ENCODE results near the gene NMNAT3.
"Not testable (repeated sequence)": the region's sequence is repeated elsewhere in the genome, so short reads cannot be mapped to it uniquely, and the experiment has no call there.

NMNAT3 gene

DNA sequence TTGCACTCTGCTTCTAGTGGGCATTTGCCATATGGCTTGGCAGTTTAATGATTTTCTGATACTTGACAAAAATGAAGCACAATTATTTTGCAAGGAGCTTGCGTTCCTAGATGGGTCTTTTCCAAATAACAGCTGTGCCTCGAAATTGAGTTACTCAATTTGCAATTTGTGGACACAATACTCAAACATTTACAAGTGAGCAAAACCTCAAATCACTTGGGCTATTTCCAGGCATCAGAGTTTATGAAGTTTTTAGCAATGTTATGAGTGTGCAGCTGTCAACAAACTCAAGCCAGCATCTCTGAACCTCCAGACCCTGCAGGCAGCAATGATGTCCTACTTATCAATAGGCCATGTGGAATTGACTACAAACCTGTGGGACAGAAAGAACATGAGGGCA, 41.3 kb downstream of the NMNAT3 start:
- no peak for DNase-seq (ENCODE audit: low read depth in 3 of 3)

DNA sequence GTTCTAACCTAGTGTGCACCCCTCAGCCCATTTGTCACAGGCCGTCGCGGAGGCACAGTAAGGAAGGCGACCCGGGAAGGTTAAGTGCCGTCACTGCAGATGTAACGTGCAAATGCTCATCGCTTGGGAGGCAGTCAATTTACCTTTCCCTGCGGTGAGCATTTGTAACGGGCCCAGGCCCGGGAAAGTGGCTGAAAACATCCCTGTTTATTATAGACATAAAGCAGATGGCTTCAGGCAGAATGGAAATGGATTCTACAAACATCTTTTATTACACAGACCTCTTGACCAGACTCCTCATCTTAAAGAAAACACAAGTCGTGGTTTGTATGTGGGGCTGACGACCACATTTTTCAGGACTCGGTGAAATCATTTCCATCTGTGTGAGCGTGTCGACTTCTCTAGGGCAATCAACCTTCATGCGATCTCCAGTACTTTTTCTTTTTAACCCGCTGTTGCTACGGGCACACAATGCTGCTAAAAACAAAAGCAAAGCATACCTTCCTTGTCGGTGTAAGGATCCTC, 43.6 kb downstream of the NMNAT3 start:
- no peak for DNase-seq (ENCODE audit: low read depth in 3 of 3)

DNA sequence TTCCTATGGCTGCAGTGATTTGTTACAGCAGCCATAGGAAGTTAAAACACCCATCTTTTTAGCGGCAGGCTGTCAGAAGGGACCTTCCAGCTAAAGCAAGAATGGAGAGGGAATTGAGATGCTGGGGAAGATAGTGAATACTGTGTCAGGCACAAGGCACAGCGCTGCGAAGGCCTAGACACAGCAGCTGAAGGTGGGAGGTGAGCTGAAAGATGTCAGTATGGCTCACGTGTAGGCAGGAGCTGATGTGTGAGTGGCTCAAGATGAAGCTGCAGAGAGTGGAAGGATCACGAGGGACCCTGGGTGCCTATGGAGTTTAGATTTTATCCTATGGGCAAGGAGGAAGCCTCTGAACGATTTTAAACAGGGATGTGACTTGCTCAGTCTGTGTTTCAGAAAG, 44.3 kb downstream of the NMNAT3 start:
- no peak for DNase-seq (ENCODE audit: low read depth in 3 of 3)

DNA sequence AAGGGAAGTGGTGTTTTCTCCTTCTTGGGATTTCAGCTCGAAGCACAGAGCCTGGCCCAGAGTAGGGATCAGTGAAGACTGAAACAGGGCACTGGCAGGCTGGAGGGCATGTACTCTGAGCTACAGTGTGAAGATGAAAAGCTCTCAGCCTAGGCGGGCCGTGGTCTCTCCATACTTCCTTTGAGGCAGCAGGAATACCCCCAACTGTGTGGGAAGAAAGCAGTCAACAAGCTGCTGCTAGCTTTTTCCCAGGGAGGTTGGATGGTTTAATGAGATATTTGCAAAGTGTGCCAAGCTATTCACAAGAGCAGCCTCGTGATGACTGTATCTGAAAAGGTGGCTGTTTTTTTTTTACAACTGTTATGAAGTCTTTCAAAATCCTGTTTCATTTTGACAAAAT, 47.2 kb downstream of the NMNAT3 start:
- DNase-seq (ENCODE audit: low read depth in 3 of 3): no peak

DNA sequence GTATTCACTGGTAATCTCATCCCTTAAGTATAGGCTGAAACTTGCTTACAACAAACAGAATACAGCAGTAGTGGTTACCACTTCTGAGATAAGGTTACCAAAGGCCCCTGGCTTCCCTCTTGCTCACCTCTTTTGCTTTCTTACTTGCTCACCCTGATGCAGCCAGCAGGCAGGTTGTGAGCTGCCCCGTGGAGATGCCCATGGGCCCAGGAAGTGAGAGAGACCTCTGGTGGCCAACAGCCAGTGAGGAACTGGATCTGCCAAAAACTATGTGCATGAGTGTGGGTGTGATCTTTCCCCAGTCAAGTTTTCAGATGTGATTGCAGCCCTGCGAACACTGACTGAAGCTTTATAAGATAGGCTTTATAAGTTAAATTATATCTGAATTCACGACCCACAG, 48.7 kb downstream of the NMNAT3 start:
- DNase-seq (ENCODE audit: low read depth in 3 of 3): peak in 1 of 3 experiments; percentile 2

DNA sequence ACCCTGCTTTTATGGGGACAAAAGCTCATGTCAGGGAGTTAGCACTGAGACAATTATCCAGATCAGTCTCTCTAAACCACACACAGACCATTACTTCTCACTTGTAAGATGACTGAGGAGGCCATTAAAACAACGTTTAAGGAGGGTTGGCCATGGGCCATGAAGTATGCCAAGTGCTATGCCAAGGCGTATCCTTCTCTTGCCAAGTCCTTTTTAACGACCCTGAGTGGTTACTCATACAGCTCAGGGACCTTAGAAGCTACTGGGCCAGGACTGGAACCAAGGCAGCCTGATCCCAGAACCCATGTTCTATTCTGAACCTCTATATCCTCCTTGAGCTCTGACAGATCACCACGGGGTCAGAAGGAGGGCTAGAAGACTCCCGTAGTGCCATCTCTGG, 50.0 kb downstream of the NMNAT3 start:
- no peak for DNase-seq (ENCODE audit: low read depth in 3 of 3)

DNA sequence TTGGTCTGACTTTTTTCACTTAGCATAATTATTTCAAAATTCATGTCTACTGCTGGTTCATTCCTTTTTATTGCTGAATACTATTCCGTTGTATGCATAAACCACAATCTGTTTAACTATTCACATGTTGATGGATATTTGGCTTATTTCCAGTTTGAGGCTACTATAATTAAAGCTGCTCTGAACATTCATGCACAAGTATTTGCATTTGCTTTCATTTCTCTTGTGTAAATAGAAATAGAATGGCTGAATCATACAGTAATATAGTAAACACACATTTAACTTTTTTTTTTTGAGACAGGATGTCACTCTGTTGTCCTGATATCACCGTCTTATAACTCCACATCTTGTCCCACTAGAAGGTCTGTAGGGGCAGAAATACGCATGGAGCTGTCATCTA, 57.3 kb downstream of the NMNAT3 start:
- no peak for DNase-seq (ENCODE audit: low read depth in 3 of 3)

DNA sequence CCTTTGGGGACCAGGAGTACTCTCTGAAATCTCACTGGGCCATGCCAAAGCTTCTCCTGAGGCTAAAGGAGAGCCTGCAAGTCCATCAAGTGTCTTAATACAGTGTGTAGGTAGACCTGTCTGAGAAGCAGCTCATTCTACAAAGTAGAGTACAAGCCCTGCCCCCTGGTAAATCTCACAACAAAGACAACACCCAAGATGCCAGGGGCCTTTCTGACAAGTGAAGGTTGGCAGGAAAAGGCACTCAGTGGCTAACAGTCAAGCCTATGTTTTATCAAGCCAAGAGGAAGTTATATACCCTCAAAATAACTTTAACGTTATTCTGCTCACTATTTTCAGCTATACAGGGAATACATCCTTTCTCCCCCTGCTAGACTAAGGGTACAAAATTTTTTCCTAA, 58.3 kb downstream of the NMNAT3 start:
- no peak for DNase-seq (ENCODE audit: low read depth in 3 of 3)

DNA sequence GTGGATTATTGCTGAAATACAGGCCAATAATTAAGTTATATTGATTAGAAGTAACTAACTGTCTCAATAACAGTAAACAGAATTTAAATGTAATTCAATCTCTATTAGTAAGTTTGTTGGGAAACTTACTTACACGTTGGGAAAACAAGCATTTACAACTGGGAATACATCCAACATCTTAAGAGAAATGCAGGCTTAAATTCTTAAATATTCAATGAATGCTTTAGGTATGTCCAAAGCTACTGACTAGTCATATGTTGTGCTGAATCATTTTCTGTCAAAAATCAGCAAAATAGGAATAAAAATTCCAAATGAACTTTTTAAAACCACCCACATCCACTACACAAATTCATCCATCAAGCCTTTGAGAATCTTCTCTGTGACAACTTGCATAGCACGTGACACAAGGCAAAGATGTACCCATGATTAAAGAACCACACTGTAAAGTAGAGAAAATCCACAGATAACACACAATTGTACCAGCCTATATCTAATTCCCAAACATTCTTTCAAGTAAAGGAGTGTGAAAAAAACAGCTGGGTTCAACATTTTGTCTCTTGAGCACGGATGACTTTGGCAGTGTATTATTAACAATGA, 60.0 kb downstream of the NMNAT3 start:
- DNase-seq (ENCODE audit: low read depth in 3 of 3): no peak

DNA sequence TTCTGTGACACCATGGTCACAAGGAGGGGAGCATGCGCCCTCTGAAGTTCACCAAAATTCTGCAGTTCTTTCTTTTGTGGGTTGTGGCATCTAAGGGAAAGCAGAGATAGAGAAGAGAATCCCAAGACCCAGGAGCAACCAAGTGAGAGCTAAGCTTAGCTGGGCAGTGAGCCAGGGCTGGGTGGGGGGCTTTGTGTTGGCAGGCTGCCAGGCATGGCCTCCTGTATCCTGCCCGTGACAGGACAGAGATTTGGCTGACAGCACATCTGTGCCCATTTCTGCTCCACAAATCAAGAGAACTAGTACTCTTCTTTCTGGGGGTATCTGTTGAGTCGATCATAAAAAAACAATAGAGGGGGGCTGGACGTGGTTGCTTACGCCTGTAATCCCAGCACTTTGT, 66.2 kb downstream of the NMNAT3 start:
- no peak for DNase-seq (ENCODE audit: low read depth in 3 of 3)

DNA sequence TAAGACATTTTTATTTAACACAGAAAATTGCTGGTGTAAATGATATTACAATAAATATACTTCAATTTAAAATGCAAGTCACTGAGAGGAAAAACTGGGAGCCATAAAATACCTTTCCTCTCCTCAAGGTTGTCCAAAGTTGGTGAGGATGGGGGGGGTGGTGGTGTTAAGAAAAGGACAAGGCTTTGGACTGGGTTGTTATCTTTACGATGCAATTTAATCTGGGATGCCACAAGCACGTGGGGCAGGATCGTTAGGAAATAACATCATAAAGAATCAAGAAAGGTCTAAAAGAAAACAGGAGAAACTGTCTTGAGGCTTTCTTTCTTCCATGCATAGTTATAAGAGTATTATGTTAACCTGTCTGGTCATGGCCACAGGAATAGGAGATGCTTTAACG, 66.9 kb downstream of the NMNAT3 start:
- no peak for DNase-seq (ENCODE audit: low read depth in 3 of 3)

DNA sequence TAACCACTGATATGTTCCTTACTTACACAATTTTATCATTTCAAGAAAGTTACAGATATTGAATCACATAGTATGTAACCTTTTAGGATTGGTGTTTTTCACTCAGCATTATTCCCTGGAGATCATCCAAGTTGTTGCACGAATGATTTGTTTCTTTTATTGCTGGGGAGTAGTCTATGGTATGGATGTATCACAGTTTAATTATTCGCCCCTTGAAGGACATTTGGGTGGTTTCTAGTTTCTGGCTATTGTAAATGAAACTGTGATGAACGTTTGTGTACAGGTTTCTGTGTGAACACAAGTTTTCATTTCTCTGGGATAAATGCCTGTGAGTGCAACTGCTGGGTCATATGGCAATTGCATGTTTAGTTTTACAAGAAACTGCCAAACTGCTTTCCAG, 68.8 kb downstream of the NMNAT3 start:
- DNase-seq (ENCODE audit: low read depth in 3 of 3): no peak

DNA sequence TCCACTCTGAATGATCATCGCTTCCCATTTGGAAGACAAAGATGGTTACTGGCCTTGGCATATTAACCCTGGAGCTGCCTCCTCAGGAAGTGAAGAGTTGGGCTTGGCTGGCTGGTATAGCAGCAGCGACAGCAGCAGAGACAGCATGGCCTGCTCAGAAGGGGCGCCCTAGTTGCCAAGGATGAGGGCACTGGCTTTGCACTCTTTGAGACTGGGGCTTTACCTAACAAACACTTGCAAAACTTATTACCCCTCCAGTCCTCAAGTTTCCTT, 69.7 kb downstream of the NMNAT3 start:
- no peak for DNase-seq (ENCODE audit: low read depth in 3 of 3)

DNA sequence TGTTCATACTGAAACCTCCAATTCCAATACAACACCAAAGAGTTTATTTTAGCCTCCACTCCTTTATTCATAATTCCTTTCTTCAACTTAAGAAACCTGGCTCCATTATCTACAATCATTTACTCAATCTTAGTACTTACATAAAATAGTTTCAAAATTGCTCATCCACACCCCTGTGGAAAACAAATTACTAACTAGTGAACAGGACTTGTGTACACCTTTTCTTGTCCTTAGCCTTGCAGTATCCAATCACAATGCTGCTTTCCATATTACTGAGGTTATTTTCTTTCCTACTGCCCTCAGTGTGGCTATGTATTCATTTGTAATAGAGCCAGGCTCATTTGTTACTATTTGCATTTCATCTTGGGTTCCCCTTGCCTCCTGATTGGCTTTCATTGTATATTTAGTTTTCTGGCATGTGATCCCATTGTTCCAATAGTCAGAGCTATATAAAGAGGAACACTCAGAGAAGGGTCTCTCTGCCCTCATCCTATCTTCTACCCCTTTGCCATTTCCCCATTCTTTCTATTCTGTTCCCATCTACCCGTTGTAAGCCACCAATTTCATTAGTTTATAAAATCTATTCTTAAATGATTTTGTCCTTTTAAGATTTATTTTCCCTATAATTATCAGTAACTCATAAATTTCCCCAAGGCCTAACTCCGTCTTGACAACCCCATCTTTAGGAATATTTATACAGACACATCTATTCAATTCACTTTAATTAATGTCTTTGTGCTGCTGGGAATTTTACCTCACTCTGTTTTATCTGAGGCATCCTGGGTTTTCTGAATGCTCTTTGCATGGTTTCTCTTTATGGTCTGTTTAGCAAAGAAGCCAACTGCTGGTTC, 70.3 kb downstream of the NMNAT3 start:
- no peak for DNase-seq (ENCODE audit: low read depth in 3 of 3)

DNA sequence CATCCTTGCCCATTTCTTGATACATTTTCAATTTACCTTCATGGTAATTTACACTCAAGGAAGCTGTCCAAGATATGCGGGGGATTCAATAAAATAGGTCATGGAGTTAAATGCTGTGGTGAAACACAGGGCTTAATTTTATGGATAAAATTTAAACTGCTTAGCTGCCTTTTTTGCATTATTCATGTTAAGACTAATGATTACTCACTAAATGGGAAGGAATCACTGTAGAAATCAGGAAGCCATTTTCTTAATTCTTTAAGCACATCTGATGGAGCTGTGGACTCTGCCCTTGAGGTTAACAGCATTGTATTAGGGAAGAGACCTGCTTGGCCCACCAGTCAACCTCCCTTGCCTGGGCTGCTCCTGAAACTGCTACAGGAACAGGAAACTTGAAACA, 75.8 kb downstream of the NMNAT3 start:
- no peak for DNase-seq (ENCODE audit: low read depth in 3 of 3)

DNA sequence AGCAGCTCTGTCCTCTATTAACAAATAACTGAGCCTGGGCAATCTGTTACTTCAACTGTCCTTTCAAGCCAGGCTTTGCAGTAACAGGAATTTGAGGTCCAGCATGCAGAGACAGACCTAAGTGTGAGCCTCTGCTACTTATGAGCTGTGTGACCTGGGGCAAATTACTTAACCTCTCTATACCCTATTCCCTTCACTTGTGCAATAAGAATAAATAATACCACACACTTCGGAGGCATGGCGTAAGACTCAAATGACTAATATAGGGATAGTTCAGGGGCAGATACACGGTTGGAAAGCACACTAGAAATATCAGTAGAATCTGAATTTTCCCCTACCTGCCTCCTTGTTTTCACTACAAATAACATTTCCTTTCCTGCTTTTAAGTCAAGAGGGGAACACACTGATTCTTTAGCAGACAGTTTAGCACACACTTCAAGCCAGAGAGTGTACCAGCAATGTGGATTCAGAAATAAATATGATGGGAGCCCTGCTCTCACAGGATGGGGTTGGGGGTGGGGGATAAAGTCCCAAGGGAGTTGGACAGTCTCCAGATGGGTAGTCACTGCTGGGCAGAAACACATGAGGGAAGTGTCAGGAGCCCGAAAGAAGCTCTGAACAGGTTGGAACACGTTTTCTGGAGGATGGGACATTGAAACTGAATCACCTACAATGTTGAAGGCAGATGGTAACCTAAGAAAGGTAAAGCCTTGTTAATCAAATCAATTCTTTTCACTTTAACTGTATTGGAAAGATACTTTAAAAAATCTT, 76.4 kb downstream of the NMNAT3 start:
- DNase-seq (ENCODE audit: low read depth in 3 of 3): no peak

DNA sequence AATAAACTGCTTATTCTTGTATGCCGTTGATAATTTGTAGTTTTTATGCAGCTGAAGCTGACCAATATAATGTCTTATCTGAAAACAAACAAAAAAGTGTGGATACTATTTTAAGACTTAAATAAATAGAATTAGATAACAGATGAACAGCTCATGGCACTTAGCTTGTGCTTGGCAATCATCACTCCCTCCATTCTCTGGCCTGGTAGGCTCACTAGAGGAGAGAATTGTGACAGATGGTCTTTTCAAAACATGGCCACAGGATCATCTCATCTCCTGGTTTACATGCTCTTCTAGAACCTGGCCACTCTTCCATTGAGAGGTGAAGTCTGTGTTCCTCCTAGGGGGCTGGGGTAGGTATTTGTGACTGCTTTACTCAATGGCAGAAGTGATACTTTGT, 79.8 kb downstream of the NMNAT3 start:
- DNase-seq (ENCODE audit: low read depth in 3 of 3): no peak

DNA sequence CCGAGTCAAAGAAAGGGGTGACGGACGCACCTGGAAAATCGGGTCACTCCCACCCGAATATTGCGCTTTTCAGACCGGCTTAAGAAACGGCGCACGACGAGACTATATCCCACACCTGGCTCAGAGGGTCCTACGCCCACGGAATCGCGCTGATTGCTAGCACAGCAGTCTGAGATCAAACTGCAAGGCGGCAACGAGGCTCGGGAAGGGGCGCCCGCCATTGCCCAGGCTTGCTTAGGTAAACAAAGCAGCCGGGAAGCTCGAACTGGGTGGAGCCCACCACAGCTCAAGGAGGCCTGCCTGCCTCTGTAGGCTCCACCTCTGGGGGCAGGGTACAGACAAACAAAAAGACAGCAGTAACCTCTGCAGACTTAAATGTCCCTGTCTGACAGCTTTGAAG, 86.6 kb downstream of the NMNAT3 start:
- DNase-seq (ENCODE audit: low read depth in 3 of 3): not testable (repeated sequence)

DNA sequence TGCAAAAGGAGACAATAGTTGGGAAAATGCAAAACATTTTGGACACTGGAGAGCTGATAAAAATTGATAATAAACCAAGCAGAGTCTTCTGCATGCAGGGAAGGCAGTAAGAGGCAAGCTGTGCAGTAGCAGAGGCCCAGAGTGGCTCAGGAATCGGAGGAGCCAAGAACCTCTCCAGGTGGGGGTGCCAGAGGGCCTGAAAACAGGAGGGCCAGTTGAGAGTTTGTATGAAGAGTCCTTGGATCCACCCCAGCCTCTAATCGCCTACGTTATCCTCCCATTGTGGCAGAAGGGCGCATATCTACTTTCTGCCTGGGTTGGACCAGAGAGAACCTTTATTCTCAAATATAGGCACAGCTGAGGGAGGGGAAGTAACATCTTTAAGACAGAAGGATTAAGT, 89.3 kb downstream of the NMNAT3 start:
- no peak for DNase-seq (ENCODE audit: low read depth in 3 of 3)

DNA sequence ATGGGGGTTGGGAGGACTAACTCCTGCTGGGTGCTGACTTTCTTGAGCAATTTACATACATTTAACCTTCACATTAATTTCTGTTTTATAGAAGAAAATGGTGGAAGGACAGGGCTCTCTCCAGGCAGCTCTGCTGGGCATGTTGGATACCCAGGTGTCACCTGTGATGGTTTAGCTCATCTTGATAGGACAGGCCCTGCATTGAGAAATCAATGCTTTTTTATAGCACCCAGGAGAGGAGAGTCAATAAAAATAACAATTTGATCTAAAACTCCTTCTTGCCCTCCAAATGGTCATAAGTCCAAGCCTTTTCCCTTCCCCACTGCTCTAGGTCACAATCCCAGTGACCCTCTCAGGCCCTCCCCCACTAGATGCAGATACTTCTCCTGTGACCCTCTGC, 90.0 kb downstream of the NMNAT3 start:
- no peak for DNase-seq (ENCODE audit: low read depth in 3 of 3)

DNA sequence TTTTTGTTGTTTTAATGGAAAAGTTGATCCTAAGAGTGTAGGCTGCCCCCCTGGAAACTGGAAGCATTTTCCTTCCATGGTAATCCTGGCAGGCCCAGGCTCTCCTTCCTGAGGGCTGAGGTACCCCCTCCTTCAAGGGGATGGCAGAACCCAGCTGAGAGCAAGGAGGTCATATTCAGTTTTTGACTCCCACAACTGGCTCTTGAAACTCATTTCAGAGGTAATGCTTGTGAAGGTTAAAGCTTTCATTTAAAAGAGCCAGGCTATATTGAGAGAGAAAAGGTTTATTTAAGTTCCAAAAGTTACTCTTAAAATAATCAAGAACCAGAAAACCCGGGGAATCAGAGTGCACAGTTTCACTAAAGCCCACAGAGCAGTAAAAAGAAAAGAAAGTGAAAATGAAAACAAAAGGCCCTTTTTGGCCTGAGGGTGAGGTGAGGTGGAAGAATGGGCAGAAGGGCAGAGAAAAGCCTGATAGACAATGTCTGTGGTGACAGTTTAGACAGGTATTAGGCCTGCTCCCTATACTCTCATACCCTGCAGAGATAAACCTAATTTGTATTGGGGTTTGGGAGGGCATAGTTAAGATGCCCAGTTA, 91.3 kb downstream of the NMNAT3 start:
- DNase-seq (ENCODE audit: low read depth in 3 of 3): no peak

DNA sequence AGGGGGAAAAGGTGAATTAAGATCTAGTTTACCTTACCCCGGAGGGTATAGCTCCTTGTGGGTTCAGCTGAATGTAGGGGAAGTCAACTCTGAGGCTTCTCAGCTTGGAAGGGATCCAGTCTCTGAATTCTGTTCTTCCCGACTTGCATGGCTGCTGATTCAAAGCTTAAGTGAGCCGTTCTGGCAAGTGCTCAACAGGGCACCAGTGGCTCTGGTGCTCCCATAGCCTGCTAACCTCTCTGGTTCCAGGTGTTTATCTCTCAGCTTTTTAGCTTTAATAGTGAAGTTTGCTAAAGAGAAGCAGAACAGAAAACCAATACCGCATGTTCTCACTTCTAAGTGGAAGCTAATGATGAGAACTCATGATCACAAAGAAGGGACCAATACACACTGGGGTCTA, 92.0 kb downstream of the NMNAT3 start:
- DNase-seq (ENCODE audit: low read depth in 3 of 3): no peak

DNA sequence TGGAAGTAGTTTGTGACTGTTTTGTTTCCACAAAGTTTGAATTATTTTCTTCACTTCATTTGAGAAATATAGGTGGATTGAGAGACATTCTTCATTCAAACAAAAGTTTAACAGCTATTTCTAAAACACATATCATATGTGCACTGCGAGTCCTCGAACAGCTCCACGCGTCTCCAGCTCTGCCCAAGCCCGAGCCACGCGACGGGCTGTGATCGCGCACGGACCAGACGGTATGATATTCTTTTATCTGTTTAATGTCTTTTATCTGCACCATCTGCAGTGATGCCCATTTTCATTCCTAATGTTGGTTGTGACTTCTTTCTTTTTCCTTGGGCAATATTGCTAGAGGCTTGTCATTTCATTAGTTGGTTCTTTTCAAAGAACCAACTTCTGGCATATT, 94.1 kb downstream of the NMNAT3 start:
- DNase-seq (ENCODE audit: low read depth in 3 of 3): not testable (repeated sequence)
